Effector CD8-positive, alpha-beta T cell (primary cell): ENCODE results near the gene CCR5AS.
"Not testable (repeated sequence)": the region's sequence is repeated elsewhere in the genome, so short reads cannot be mapped to it uniquely, and the experiment has no call there.

Experiments used
- DNase-seq: peaks from one replicate; lab custom pipeline; 2025; lab: John Stamatoyannopoulos, UW

Gene CCR5AS

GRCh38 chr3:46405301-46406019 lies 1.4 kb downstream of the CCR5AS start:
- DNase-seq, result no peak

- not testable (repeated sequence) for DNase-seq
Observed at GRCh38 chr3:46402902-46403301, 4.0 kb downstream of the CCR5AS start.

- no peak for DNase-seq
Observed at GRCh38 chr3:46401579-46401978, 5.3 kb downstream of the CCR5AS start.

- no peak for DNase-seq
Observed at GRCh38 chr3:46400846-46401245, 6.0 kb downstream of the CCR5AS start.

GRCh38 chr3:46400000-46400734 lies 6.7 kb downstream of the CCR5AS start:
- no peak for DNase-seq

- DNase-seq, result no peak
Observed at GRCh38 chr3:46399557-46399956, 7.3 kb downstream of the CCR5AS start.

- no peak for DNase-seq
Observed at GRCh38 chr3:46399098-46399497, 7.8 kb downstream of the CCR5AS start.

GRCh38 chr3:46398186-46398955 lies 8.5 kb downstream of the CCR5AS start:
- DNase-seq, result no peak

GRCh38 chr3:46397111-46397510 lies 9.8 kb downstream of the CCR5AS start:
- DNase-seq, result no peak

- no peak for DNase-seq
Observed at GRCh38 chr3:46395766-46396530, 10.9 kb downstream of the CCR5AS start.

- no peak for DNase-seq
Observed at GRCh38 chr3:46395210-46395661, 11.6 kb downstream of the CCR5AS start.

- no peak for DNase-seq
Observed at GRCh38 chr3:46393554-46394434, 13.1 kb downstream of the CCR5AS start.

GRCh38 chr3:46393011-46393410 lies 13.9 kb downstream of the CCR5AS start:
- DNase-seq, result no peak

- DNase-seq, result not testable (repeated sequence)
Observed at GRCh38 chr3:46391526-46391925, 15.3 kb downstream of the CCR5AS start.

GRCh38 chr3:46389306-46389705 lies 17.6 kb downstream of the CCR5AS start:
- DNase-seq, result no peak

GRCh38 chr3:46388847-46389246 lies 18.0 kb downstream of the CCR5AS start:
- not testable (repeated sequence) for DNase-seq

- no peak for DNase-seq
Observed at GRCh38 chr3:46386205-46386604, 20.7 kb downstream of the CCR5AS start.

- no peak for DNase-seq
Observed at GRCh38 chr3:46383951-46384330, 22.9 kb downstream of the CCR5AS start.

- no peak for DNase-seq
Observed at GRCh38 chr3:46383211-46383950, 23.5 kb downstream of the CCR5AS start.

- no peak for DNase-seq
Observed at GRCh38 chr3:46381625-46382024, 25.2 kb downstream of the CCR5AS start.
